Stomach (tissue), 9 donors: ENCODE measurements around the gene CENPO. TPM values are rescaled to one million over a fixed set of nuclear protein-coding genes. Genes with fewer than 3 reads are reported as not detected.
A peak's percentile ranks its signal among the peaks of the same experiment; 100 is the strongest.

ENCODE experiments used
- DNase-seq, 2 donors: peaks; one replicate each; pipeline versions ENCODE4 v3.0.0 to v3.0.0-alpha.2; 2013 to 2019
- H3K27ac ChIP-seq, 5 donors: fragments of 200-600 bp in 4 of 5; sonication (generic) in 4 of 5; one replicate each; pipeline ENCODE4 v1.5.1; 2013 to 2019; ENCODE audit warnings: mild to moderate bottlenecking in 1 of 5, moderate library complexity in 1 of 5
- H3K27me3 ChIP-seq, 3 donors: fragments of 200-600 bp; sonication (generic); one replicate each; pipeline ENCODE4 v1.5.1; 2017 to 2019; ENCODE audit warnings: mixed run types in 1 of 3
- H3K36me3 ChIP-seq, 4 donors: fragments of 200-600 bp; sonication (generic); 1 replicate in 3 of 4; 2 replicates in 1 of 4; pipeline ENCODE4 v1.5.1; 2016 to 2019
- H3K4me1 ChIP-seq, 4 donors: fragments of 200-600 bp; sonication (generic); one replicate each; pipeline ENCODE4 v1.5.1; 2016 to 2019
- H3K4me3 ChIP-seq, 4 donors: fragments of 200-600 bp; sonication (generic) in 3 of 4; one replicate each; pipeline ENCODE4 v1.5.1; 2016 to 2019; ENCODE audit warnings: mild to moderate bottlenecking in 1 of 4
- H3K9me3 ChIP-seq, 4 donors: fragments of 200-600 bp; sonication (generic); one replicate each; pipeline ENCODE4 v1.5.1; 2016 to 2019
- EP300 ChIP-seq: sonication (generic); formaldehyde crosslinking; IDR thresholded peaks from one replicate; pipeline ENCODE4 v1.6.1; 2017; ENCODE audit warnings: antibody characterized with exemption
- POLR2A ChIP-seq, 4 donors: fragments of 450-650 bp; IDR thresholded peaks; one replicate each; pipeline ENCODE4 v1.6.1; 2016; ENCODE audit warnings: antibody characterized with exemption in 4 of 4, control low read depth in 2 of 4, mild to moderate bottlenecking in 1 of 4, moderate library complexity in 1 of 4
- POLR2AphosphoS5 ChIP-seq, 3 donors: sonication (generic); formaldehyde crosslinking; IDR thresholded peaks; one replicate each; pipeline ENCODE4 v1.6.1; 2016; ENCODE audit warnings: antibody characterized with exemption in 3 of 3
- WGBS, 5 donors: extraction: QIAGEN DNeasy Blood & Tissue Kit in 3 of 5; methylation state at CpG; one replicate each; pipeline versions ENCODE4 v1.1.5 to v1.1.7; 2013 to 2018; 5-methylcytosine and 5-hydroxymethylcytosine counted together
- intact Hi-C: fragments of 100-400 bp; cut with DNase I; formaldehyde crosslinking; loops from one replicate; pipeline ENCODE4 v1.15.1; 2023; ENCODE audit warnings: low total_unique reads
- polyA plus RNA-seq, 3 donors: library from polyadenylated mRNA; stranded (reverse); fragments of 200-250 nt; gene quantifications; one replicate each; pipeline ENCODE4 v1.2.3, GENCODE V29; 2013
- total RNA-seq, 5 donors: library from RNA; depleted of rRNA; stranded (reverse); fragments of >200 nt; gene quantifications; one replicate each; pipeline versions ENCODE4 v1.1.0 to v1.2.3, GENCODE V29; 2014 to 2016
- TF ChIP-seq, protein P1 (sequence below), 7 experiments: fragments of 450-650 bp in 4 of 7; fragments of 200-600 bp in 3 of 7; sonication (generic) in 3 of 7; IDR thresholded peaks; one replicate each; pipeline ENCODE4 v1.5.1; 2016 to 2019; ENCODE audit warnings: antibody characterized with exemption in 7 of 7, control low read depth in 2 of 7, mild to moderate bottlenecking in 1 of 7
- donor health status: healthy with polysubstance abuse.
- donor health status: Bipolar disorder and iron deficiency.
- donor health status: healthy.

CENPO gene
- total and polyA plus RNA-seq, 8 donors = 1.3 to 70.0 (median 5.0) TPM

DNA sequence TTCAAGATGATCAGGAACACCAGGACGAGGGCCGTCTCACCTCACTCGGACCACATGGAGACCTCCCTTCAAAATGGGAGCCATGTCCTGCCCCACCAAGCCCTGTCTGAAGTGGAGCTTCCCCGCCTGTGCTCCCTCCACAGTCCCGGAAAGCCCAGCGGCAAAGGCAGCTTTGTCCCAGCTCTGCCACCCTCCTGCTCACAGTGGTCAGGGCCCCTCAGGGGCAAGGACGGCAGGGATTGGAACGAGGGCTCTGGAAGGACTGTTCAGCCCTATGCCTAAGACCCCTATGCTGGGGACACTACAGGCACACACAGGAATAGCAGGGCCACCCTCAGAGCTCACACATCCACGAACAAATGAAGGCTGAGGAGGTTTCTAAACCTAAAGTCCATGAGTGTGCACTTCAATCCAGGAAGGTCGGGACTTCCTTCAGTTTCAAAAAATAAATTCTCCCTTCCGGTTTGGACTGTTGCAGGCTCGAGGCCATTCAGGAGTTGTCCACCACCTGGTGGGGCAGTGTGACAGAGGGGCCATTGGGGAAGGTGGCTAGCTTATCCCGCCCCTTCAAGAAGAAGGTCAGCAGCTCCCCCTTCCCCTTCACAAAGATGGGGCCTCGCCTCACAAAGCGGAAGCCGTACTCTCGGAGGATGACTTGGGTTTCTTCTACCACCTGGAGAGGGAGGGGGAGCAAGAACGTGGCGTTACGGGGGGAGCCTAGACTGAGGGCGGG is 26.4 kb downstream of the CENPO start:
- intact Hi-C loops = no loop called here
- peaks cover 17 to 91% (median 79%) of the 10 kb centered on the region in 4 donors for H3K36me3 ChIP-seq

DNA sequence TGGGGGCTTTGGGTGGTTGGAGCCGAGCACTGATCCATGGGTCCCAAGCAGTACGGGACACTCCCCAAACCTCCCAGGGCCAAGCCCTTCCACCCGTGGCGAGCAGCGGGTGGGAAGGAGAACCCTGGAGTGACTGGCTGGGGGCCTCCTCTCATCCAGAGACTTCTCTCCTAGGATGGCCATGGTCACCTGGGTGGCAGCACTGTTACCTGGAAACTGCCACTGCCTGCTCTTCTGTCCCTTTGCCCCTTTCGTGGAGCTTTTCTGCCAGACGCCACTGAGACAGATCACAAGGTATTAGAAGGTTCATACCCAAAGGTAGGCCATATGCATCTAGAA is 26.9 kb downstream of the CENPO start:
- no peaks in the 10 kb centered on the region for H3K4me1 ChIP-seq
- WGBS, 5 donors = 87 to 96% (median 93%) methylated on average over 7 of the region's 7 CpGs
- peak in 1 of 2 donors; percentile 5 for DNase-seq
- no peaks in the 10 kb centered on the region for H3K9me3 ChIP-seq
- TF ChIP-seq, protein P1, sequence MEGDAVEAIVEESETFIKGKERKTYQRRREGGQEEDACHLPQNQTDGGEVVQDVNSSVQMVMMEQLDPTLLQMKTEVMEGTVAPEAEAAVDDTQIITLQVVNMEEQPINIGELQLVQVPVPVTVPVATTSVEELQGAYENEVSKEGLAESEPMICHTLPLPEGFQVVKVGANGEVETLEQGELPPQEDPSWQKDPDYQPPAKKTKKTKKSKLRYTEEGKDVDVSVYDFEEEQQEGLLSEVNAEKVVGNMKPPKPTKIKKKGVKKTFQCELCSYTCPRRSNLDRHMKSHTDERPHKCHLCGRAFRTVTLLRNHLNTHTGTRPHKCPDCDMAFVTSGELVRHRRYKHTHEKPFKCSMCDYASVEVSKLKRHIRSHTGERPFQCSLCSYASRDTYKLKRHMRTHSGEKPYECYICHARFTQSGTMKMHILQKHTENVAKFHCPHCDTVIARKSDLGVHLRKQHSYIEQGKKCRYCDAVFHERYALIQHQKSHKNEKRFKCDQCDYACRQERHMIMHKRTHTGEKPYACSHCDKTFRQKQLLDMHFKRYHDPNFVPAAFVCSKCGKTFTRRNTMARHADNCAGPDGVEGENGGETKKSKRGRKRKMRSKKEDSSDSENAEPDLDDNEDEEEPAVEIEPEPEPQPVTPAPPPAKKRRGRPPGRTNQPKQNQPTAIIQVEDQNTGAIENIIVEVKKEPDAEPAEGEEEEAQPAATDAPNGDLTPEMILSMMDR (IDR thresholded peaks at IDR 0.05) = no peak
- TF ChIP-seq POLR2A (IDR thresholded peaks at IDR 0.05) = no peak
- no peak for TF ChIP-seq EP300
- no peak for TF ChIP-seq POLR2AphosphoS5 (IDR thresholded peaks at IDR 0.05)
- H3K4me3 ChIP-seq = no peak overlapping the region
- H3K36me3 ChIP-seq = peaks cover 17 to 90% (median 78%) of the 10 kb centered on the region in 4 donors
- H3K27me3 ChIP-seq = no peaks in the 10 kb centered on the region
- intact Hi-C loops = no loop called here
- H3K27ac ChIP-seq = no peak overlapping the region

More for the DNA sequence above, 26.4 kb downstream of the CENPO start:
- TF ChIP-seq POLR2A (IDR thresholded peaks at IDR 0.05) (no peak), POLR2AphosphoS5 (IDR thresholded peaks at IDR 0.05) (no peak)
- TF ChIP-seq, protein P1 (IDR thresholded peaks at IDR 0.05) = no peak
- Histone ChIP-seq H3K27ac (no peak overlapping the region), H3K9me3 (no peaks in the 10 kb centered on the region), H3K27me3 (no peaks in the 10 kb centered on the region), H3K4me3 (no peak overlapping the region), H3K4me1 (no peaks in the 10 kb centered on the region)
- WGBS, 5 donors = 84 to 92% (median 90%) methylated on average over 21 of the region's 21 CpGs
- DNase-seq = peak in 1 of 2 donors; percentile 22

DNA sequence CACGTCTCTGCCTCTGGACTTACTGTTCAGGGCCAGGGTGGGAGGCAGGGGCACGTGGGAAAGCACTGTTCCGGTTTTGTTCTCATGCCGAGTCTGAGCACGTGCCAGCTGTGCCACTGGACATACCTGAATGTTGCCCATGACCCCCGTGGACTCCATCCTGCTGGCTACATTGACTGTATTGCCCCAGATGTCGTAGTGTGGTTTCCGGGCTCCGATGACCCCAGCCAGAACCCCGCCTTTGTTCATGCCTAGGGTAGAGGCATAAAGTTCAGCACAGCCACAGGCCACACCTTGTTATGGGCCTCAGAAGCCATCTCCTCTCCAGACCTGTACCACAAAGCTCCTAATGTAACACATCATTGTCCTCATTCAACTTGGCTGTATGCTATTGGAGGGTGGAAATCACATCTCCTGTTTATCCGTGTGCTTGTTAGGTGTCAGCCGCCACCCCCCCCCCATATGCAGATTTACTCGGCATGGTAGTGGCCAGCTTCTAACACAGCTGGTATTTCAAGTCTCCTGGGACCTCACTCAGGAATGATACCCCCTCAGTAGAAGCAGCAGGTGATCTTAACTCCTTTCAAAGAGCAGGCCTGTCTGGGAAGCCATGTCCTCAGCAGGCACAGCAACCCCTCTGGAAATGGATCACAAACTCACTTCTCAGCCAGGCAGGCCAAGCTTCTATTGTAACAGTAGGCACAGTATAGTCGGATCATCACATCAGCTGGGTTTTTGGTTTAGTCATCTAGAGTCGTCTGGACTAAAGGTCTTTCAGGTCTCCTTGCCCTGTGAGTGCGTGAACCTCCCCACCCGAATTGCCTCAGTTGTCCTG is 27.6 kb downstream of the CENPO start:
- H3K9me3 ChIP-seq = no peaks in the 10 kb centered on the region
- intact Hi-C loops = no loop called here
- no peak overlapping the region for H3K4me3 ChIP-seq
- WGBS, 5 donors = 89 to 95% (median 93%) methylated on average over 17 of the region's 17 CpGs
- no peak for TF ChIP-seq EP300
- TF ChIP-seq, protein P1 (IDR thresholded peaks at IDR 0.05) = no peak
- TF ChIP-seq POLR2AphosphoS5 (IDR thresholded peaks at IDR 0.05) = no peak
- TF ChIP-seq POLR2A (IDR thresholded peaks at IDR 0.05) = no peak
- no peaks in the 10 kb centered on the region for H3K27me3 ChIP-seq
- H3K4me1 ChIP-seq = no peaks in the 10 kb centered on the region
- peaks cover 17 to 90% (median 72%) of the 10 kb centered on the region in 4 donors for H3K36me3 ChIP-seq
- peak in 1 of 2 donors; percentile 22 for DNase-seq
- H3K27ac ChIP-seq = no peak overlapping the region

DNA sequence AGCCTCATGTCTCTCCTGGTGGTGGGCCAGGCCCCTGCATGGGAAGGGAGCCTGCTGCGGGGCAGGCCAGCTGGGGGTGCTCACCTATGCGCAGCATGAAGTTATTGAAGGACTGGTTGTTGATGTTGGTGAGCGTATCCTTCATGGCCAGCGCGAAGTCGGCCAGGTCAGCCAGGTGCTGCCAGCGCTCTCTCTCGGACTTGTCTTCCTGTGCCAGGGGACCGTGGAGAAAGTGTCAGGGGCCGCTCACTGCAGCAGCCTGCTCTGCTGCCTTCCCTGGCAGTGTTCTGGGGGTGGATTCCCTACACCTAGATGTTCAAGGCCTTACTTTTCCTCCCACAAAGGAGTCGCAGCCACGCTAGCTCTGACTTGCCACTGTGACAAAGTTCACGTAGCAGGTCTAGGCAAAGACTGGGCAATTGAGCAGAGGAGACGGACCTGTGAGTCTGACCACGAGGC is 28.2 kb downstream of the CENPO start:
- Histone ChIP-seq H3K4me1 (no peaks in the 10 kb centered on the region), H3K4me3 (no peak overlapping the region), H3K27ac (no peak overlapping the region), H3K36me3 (peaks cover 17 to 86% (median 65%) of the 10 kb centered on the region in 4 donors), H3K27me3 (no peaks in the 10 kb centered on the region), H3K9me3 (no peaks in the 10 kb centered on the region)
- TF ChIP-seq POLR2A (IDR thresholded peaks at IDR 0.05) (no peak), EP300 (no peak), POLR2AphosphoS5 (IDR thresholded peaks at IDR 0.05) (no peak)
- TF ChIP-seq, protein P1 (IDR thresholded peaks at IDR 0.05) = no peak
- 86 to 97% (median 92%) methylated on average over 13 to 15 of the region's 15 CpGs for WGBS, 5 donors
- DNase-seq = peak in 1 of 2 donors; percentile 17
- intact Hi-C loops = no loop called here
